Activated B cell treated with CpG ODN at 0.5 μM for 24 hours (primary cell): ENCODE results near the gene UBALD2. TPM values are rescaled to one million over a fixed set of nuclear protein-coding genes. Genes with fewer than 3 reads are reported as not detected.

Experiments used
- ATAC-seq: fragments of 200-7000 bp; cut with Tn5 transposase; one replicate; pipeline ENCODE4 v1.10.0; 2021; ENCODE audit warnings: low read depth, mild to moderate bottlenecking, moderate library complexity
- CTCF ChIA-PET: fragments of 350-600 bp; sonication (Branson Sonifier 250); formaldehyde crosslinking; loops from one replicate; lab custom pipeline; 2021; ENCODE audit warnings: antibody characterized with exemption; lab: Charles Lee
- POLR2A ChIA-PET: fragments of 350-600 bp; sonication (Branson Sonifier 250); formaldehyde crosslinking; loops from one replicate; lab custom pipeline; 2021; ENCODE audit warnings: antibody characterized with exemption; lab: Charles Lee
- DNase-seq: peaks from one replicate; pipeline ENCODE4 v3.0.0; 2022
- H3K27ac Mint-ChIP-seq: one replicate; pipeline ENCODE4 v1.8.0; 2020; ENCODE audit warnings: mixed read lengths
- H3K27me3 Mint-ChIP-seq: one replicate; pipeline ENCODE4 v1.8.0; 2021; ENCODE audit warnings: mixed read lengths
- H3K36me3 Mint-ChIP-seq: one replicate; pipeline ENCODE4 v1.8.0; 2021; ENCODE audit warnings: low read depth, mixed read lengths
- H3K4me1 Mint-ChIP-seq: one replicate; pipeline ENCODE4 v1.8.0; 2021; ENCODE audit warnings: mixed read lengths
- H3K4me3 Mint-ChIP-seq: one replicate; pipeline ENCODE4 v1.8.0; 2020; ENCODE audit warnings: mild to moderate bottlenecking, mixed read lengths
- H3K9me3 Mint-ChIP-seq: one replicate; pipeline ENCODE4 v1.8.0; 2020; ENCODE audit warnings: mixed read lengths
- CTCF ChIP-seq: fragments of 200-600 bp; IDR thresholded peaks from one replicate; pipeline ENCODE4 v1.8.0; 2022; ENCODE audit warnings: antibody characterized with exemption, mild to moderate bottlenecking
- intact Hi-C: fragments of 100-400 bp; cut with micrococcal nuclease; formaldehyde crosslinking; loops from one replicate; pipeline ENCODE4 v1.15.1; 2024
- total RNA-seq: library from RNA; stranded (reverse); gene quantifications from 2 replicates; pipeline ENCODE4 v1.2.3, GENCODE V29; 2022

Gene UBALD2
- total RNA-seq, 1 donor from 2014 or later: 152 TPM

- no peaks in the 10 kb centered on the region for H3K27me3 Mint-ChIP-seq
- intact Hi-C loops: no loop called here
- no peak for ATAC-seq
- POLR2A ChIA-PET: no interaction called here
- peaks cover 42% of the 10 kb centered on the region for H3K36me3 Mint-ChIP-seq
- CTCF ChIA-PET: interaction anchor here (1.3 kb wide), 1 partner anchor 80 kb away, joined by 5 read pairs; no protein-coding TSS in a partner anchor
- H3K27ac Mint-ChIP-seq: no peak overlapping the region
- H3K4me3 Mint-ChIP-seq: no peak overlapping the region
- H3K4me1 Mint-ChIP-seq: no peaks in the 10 kb centered on the region
- TF ChIP-seq CTCF: no peak
- no peak for DNase-seq
- no peaks in the 10 kb centered on the region for H3K9me3 Mint-ChIP-seq
Measured at GRCh38 chr17:76317535-76317934, 52.4 kb downstream of the UBALD2 start.

GRCh38 chr17:76318586-76318985 lies 53.4 kb downstream of the UBALD2 start:
- no peak for TF ChIP-seq CTCF
- Mint-ChIP-seq H3K4me3 (no peak overlapping the region), H3K27me3 (no peaks in the 10 kb centered on the region), H3K36me3 (peaks cover 36% of the 10 kb centered on the region), H3K9me3 (no peaks in the 10 kb centered on the region), H3K4me1 (no peaks in the 10 kb centered on the region), H3K27ac (no peak overlapping the region)
- ATAC-seq (no peak), DNase-seq (no peak)
- POLR2A ChIA-PET: no interaction called here
- intact Hi-C loops: no loop called here
- CTCF ChIA-PET: interaction anchor here (1.5 kb wide), 1 partner anchor 79 kb away, joined by 3 read pairs; no protein-coding TSS in a partner anchor

Other genes with a start within 250 kb of the UBALD2 start
- not detected in 2 replicates for gene EVPL, start 238.0 kb upstream of the UBALD2 start, total RNA-seq
- gene SRP68, start 192.8 kb upstream of the UBALD2 start, total RNA-seq: 73.7 and 76.1 TPM in 2 replicates
- gene GALR2, start 190.6 kb upstream of the UBALD2 start, total RNA-seq: 0.18 and 0.32 TPM in 2 replicates
- gene ZACN, start 186.2 kb upstream of the UBALD2 start, total RNA-seq: 0.34 and 0.67 TPM in 2 replicates
- gene EXOC7, start 161.6 kb upstream of the UBALD2 start, total RNA-seq: 133 and 146 TPM in 2 replicates
- gene FOXJ1, start 124.1 kb upstream of the UBALD2 start, total RNA-seq: 0.39 and 0.44 TPM in 2 replicates
- gene RNF157, start 24.9 kb upstream of the UBALD2 start, total RNA-seq: 3.1 and 3.5 TPM in 2 replicates
- gene QRICH2, start 42.9 kb downstream of the UBALD2 start, total RNA-seq: 2.0 and 2.2 TPM in 2 replicates
- 26.7 and 27.1 TPM in 2 replicates for gene PRPSAP1, start 88.6 kb downstream of the UBALD2 start, total RNA-seq
- 1.1 and 1.3 TPM in 2 replicates for gene SPHK1, start 119.3 kb downstream of the UBALD2 start, total RNA-seq
- gene UBE2O, start 187.8 kb downstream of the UBALD2 start, total RNA-seq: 39.0 and 40.3 TPM in 2 replicates
- gene AANAT, start 202.3 kb downstream of the UBALD2 start, total RNA-seq: 0.55 TPM in 1 of 2 replicates, not detected in the other
- gene RHBDF2, start 236.1 kb downstream of the UBALD2 start, total RNA-seq: 150 and 189 TPM in 2 replicates